H1 (cell line): Measurements from ENCODE around the gene SSX2IP. TPM values are rescaled to one million over a fixed set of nuclear protein-coding genes. Genes with fewer than 3 reads are reported as not detected.

Source experiments
- CTCF ChIA-PET: fragments of 300-600 bp; sonication (Branson Sonifier 250); formaldehyde crosslinking; loops from one replicate; lab custom pipeline; 2021; ENCODE audit not compliant: partially characterized antibody; lab: Charles Lee
- POLR2A ChIA-PET: fragments of 300-600 bp; sonication (Branson Sonifier 250); formaldehyde crosslinking; loops from one replicate; lab custom pipeline; 2021; ENCODE audit warnings: inconsistent platforms; ENCODE audit not compliant: partially characterized antibody; lab: Charles Lee
- DNase-seq, 2 experiments: peaks; one replicate each; pipeline versions ENCODE4 v3.0.0 to v3.0.0-alpha.2; 2010 to 2022; ENCODE audit warnings: low spot score in 2 of 2, low read depth in 1 of 2, mixed read lengths in 1 of 2
- FAIRE-seq: peaks from 2 replicates; lab custom pipeline; 2011; peaks lifted over from hg19 to GRCh38; lab: Jason Lieb, UNC
- H2AFZ ChIP-seq: 2 replicates; pipeline ENCODE4 v1.8.1; 2012; ENCODE audit warnings: low read length, inconsistent platforms
- H2AK5ac ChIP-seq: 2 replicates; pipeline ENCODE4 v1.6.1; 2013; ENCODE audit warnings: low read depth, low read length
- H2BK120ac ChIP-seq: replicated peaks from 2 replicates; pipeline ENCODE3; 2013; ENCODE audit warnings: low read depth, low read length, inconsistent platforms
- H2BK12ac ChIP-seq: 2 replicates; pipeline ENCODE4 v1.6.1; 2013; ENCODE audit warnings: low read depth, low read length
- H2BK15ac ChIP-seq: 2 replicates; pipeline ENCODE4 v1.6.1; 2013; ENCODE audit warnings: low read length
- H2BK20ac ChIP-seq: 2 replicates; pipeline ENCODE4 v1.6.1; 2013; ENCODE audit warnings: low read length
- H2BK5ac ChIP-seq: 2 replicates; pipeline ENCODE4 v1.6.1; 2013; ENCODE audit warnings: low read depth, low read length
- H3K14ac ChIP-seq: 2 replicates; pipeline ENCODE4 v1.6.1; 2013; ENCODE audit warnings: inconsistent platforms; ENCODE audit not compliant: insufficient read length
- H3K18ac ChIP-seq: 2 replicates; pipeline ENCODE4 v1.6.1; 2013; ENCODE audit warnings: low read length; ENCODE audit errors: extremely low read depth
- H3K23ac ChIP-seq: 2 replicates; pipeline ENCODE4 v1.6.1; 2013; ENCODE audit warnings: inconsistent platforms; ENCODE audit not compliant: insufficient read length
- H3K23me2 ChIP-seq: 2 replicates; pipeline ENCODE4 v1.6.1; 2013; ENCODE audit warnings: low read depth, low read length
- H3K27ac ChIP-seq: 2 replicates; pipeline ENCODE4 v1.6.1; 2011; ENCODE audit warnings: low read depth, low read length, inconsistent platforms
- H3K27me3 ChIP-seq, 4 experiments: replicated peaks in 1 of 4; 1 replicate in 1 of 4; 2 replicates in 3 of 4; pipeline versions ENCODE4 v1.6.1 to v1.8.1; 2011 to 2013; ENCODE audit warnings: low read length in 3 of 4, mild to moderate bottlenecking in 3 of 4, inconsistent platforms in 2 of 4, mixed read lengths in 2 of 4, moderate library complexity in 1 of 4; ENCODE audit not compliant: control insufficient read depth in 3 of 4, insufficient read depth in 3 of 4; ENCODE audit errors: extremely low read depth in 1 of 4
- H3K36me3 ChIP-seq, 4 experiments: 2 replicates each; pipeline versions ENCODE4 v1.6.1 to v1.8.1; 2011 to 2013; ENCODE audit warnings: mild to moderate bottlenecking in 4 of 4, low read length in 3 of 4, moderate library complexity in 2 of 4, control low read depth in 1 of 4, inconsistent platforms in 1 of 4; ENCODE audit not compliant: insufficient read depth in 4 of 4, control insufficient read depth in 2 of 4
- H3K4ac ChIP-seq: replicated peaks from 2 replicates; pipeline ENCODE3; 2013; ENCODE audit warnings: low read length, low read depth, mixed read lengths, inconsistent platforms; ENCODE audit not compliant: insufficient read length
- H3K4me1 ChIP-seq, 4 experiments: replicated peaks in 1 of 4; 1 replicate in 1 of 4; 2 replicates in 3 of 4; pipeline versions ENCODE4 v1.6.1 to v1.8.1; 2011 to 2013; ENCODE audit warnings: low read length in 3 of 4, inconsistent platforms in 2 of 4, mixed read lengths in 1 of 4; ENCODE audit not compliant: insufficient read depth in 4 of 4, control insufficient read depth in 3 of 4
- H3K4me2 ChIP-seq, 2 experiments: 2 replicates each; pipeline versions ENCODE4 v1.6.1 to v1.8.1; 2011 to 2013; ENCODE audit warnings: low read depth in 2 of 2, low read length in 2 of 2, control low read depth in 1 of 2, inconsistent platforms in 1 of 2, mild to moderate bottlenecking in 1 of 2; ENCODE audit not compliant: insufficient read depth in 1 of 2
- H3K4me3 ChIP-seq, 4 experiments: fragments of 200-600, 300-600 bp in 1 of 4; sonication (generic), shearing (Covaris generic), sonication (Bioruptor Twin) in 1 of 4; 2 replicates each; pipeline versions ENCODE4 v1.5.1 to v1.8.1; 2011 to 2016; ENCODE audit warnings: low read length in 4 of 4, low read depth in 3 of 4, control low read depth in 2 of 4, inconsistent platforms in 2 of 4, mild to moderate bottlenecking in 2 of 4, mixed read lengths in 1 of 4, moderate library complexity in 1 of 4; ENCODE audit not compliant: insufficient read depth in 2 of 4; ENCODE audit errors: extremely low read depth in 1 of 4
- H3K56ac ChIP-seq: replicated peaks from 2 replicates; pipeline ENCODE3; 2013; ENCODE audit warnings: low read depth, mild to moderate bottlenecking, mixed read lengths, low read length, inconsistent platforms; ENCODE audit not compliant: insufficient read length
- H3K79me1 ChIP-seq: 2 replicates; pipeline ENCODE4 v1.6.1; 2013; ENCODE audit warnings: low read depth, low read length, control low read depth
- H3K79me2 ChIP-seq, 2 experiments: 2 replicates each; pipeline versions ENCODE4 v1.6.1 to v1.8.1; 2012 to 2013; ENCODE audit warnings: low read length in 2 of 2, mild to moderate bottlenecking in 2 of 2, inconsistent platforms in 1 of 2; ENCODE audit not compliant: insufficient read depth in 2 of 2, control insufficient read depth in 1 of 2
- H3K9ac ChIP-seq, 4 experiments: replicated peaks in 1 of 4; 1 replicate in 1 of 4; 2 replicates in 3 of 4; pipeline versions ENCODE4 v1.6.1 to v1.8.1; 2011 to 2013; ENCODE audit warnings: low read depth in 3 of 4, low read length in 3 of 4, control low read depth in 2 of 4, mild to moderate bottlenecking in 2 of 4, moderate library complexity in 2 of 4, inconsistent platforms in 1 of 4; ENCODE audit errors: extremely low read depth in 1 of 4
- H3K9me3 ChIP-seq, 2 experiments: 2 replicates each; pipeline versions ENCODE4 v1.6.1 to v1.8.1; 2012 to 2013; ENCODE audit warnings: mild to moderate bottlenecking in 2 of 2, moderate library complexity in 2 of 2, control low read depth in 1 of 2, inconsistent platforms in 1 of 2, low read depth in 1 of 2, low read length in 1 of 2, mixed read lengths in 1 of 2; ENCODE audit not compliant: insufficient read depth in 2 of 2
- H4K20me1 ChIP-seq, 2 experiments: replicated peaks in 1 of 2; 2 replicates each; pipeline versions ENCODE3 to v1.8.1; 2011 to 2013; ENCODE audit warnings: inconsistent platforms in 2 of 2, low read length in 2 of 2, mild to moderate bottlenecking in 1 of 2; ENCODE audit not compliant: insufficient read depth in 2 of 2, control insufficient read depth in 1 of 2
- H4K5ac ChIP-seq: 2 replicates; pipeline ENCODE4 v1.6.1; 2013; ENCODE audit warnings: low read length, low read depth, mixed read lengths, inconsistent platforms; ENCODE audit not compliant: insufficient read length
- H4K8ac ChIP-seq: 2 replicates; pipeline ENCODE4 v1.8.0; 2013; ENCODE audit warnings: mild to moderate bottlenecking, moderate library complexity, low read length, inconsistent platforms; ENCODE audit not compliant: insufficient read depth; ENCODE audit errors: extremely low read depth
- H4K91ac ChIP-seq: replicated peaks from 2 replicates; pipeline ENCODE3; 2013; ENCODE audit warnings: low read length, mixed read lengths, inconsistent platforms; ENCODE audit not compliant: insufficient read length
- ASH2L ChIP-seq: fragments of 200-600, 300-600 bp; sonication (generic); IDR thresholded peaks from one replicate; pipeline ENCODE4 v1.7.1; 2017; ENCODE audit warnings: low read length
- ATF3 ChIP-seq: IDR thresholded peaks from 2 replicates; pipeline ENCODE4 v1.6.1; 2011; ENCODE audit warnings: low read depth, mild to moderate bottlenecking, low read length; ENCODE audit not compliant: insufficient read depth
- CBX5 ChIP-seq: fragments of 300-800, 300-1000 bp; sonication (generic); IDR thresholded peaks from 2 replicates; pipeline ENCODE4 v1.7.1; 2016; ENCODE audit warnings: antibody characterized with exemption, low read length, low read depth
- EZH2 ChIP-seq: fragments of 200-600 bp; sonication (generic); IDR thresholded peaks from 2 replicates; pipeline ENCODE4 v1.7.1; 2012; ENCODE audit warnings: low read depth, mild to moderate bottlenecking, moderate library complexity, low read length, inconsistent platforms; ENCODE audit not compliant: severe bottlenecking
- JUND ChIP-seq: IDR thresholded peaks from 2 replicates; pipeline ENCODE4 v1.6.1; 2011; ENCODE audit warnings: mild to moderate bottlenecking, improper control_type of control experiment, low read length
- MAFK ChIP-seq: IDR thresholded peaks from 2 replicates; pipeline ENCODE4 v1.6.1; 2012; ENCODE audit warnings: low read depth, mild to moderate bottlenecking, improper control_type of control experiment, low read length
- POLR2A ChIP-seq, 2 experiments: IDR thresholded peaks; 1 replicate in 1 of 2; 2 replicates in 1 of 2; pipeline ENCODE4 v1.6.1; 2011; ENCODE audit warnings: low read depth in 2 of 2, low read length in 2 of 2, mild to moderate bottlenecking in 2 of 2; ENCODE audit errors: control extremely low read depth in 1 of 2
- RFX5 ChIP-seq: IDR thresholded peaks from 2 replicates; pipeline ENCODE4 v1.6.1; 2011; ENCODE audit warnings: low read depth, low read length, improper control_type of control experiment, borderline replicate concordance
- RXRA ChIP-seq: IDR thresholded peaks from 2 replicates; pipeline ENCODE4 v1.6.1; 2011; ENCODE audit warnings: low read depth, mild to moderate bottlenecking, low read length, moderate library complexity; ENCODE audit not compliant: insufficient read depth
- SAP30 ChIP-seq: fragments of 300-600 bp; sonication (generic); IDR thresholded peaks from 2 replicates; pipeline ENCODE4 v1.7.1; 2012; ENCODE audit warnings: low read length, moderate library complexity, mild to moderate bottlenecking, inconsistent platforms; ENCODE audit not compliant: insufficient read depth, insufficient replicate concordance
- SIRT6 ChIP-seq: IDR thresholded peaks from one replicate; pipeline ENCODE4 v1.7.1; 2012; ENCODE audit warnings: low read length, inconsistent platforms
- SP4 ChIP-seq: IDR thresholded peaks from 2 replicates; pipeline ENCODE4 v1.6.1; 2012; ENCODE audit warnings: low read length, inconsistent platforms
- SUZ12 ChIP-seq: fragments of 200-600 bp; sonication (generic); IDR thresholded peaks from 2 replicates; pipeline ENCODE4 v1.6.1; 2012; ENCODE audit warnings: mild to moderate bottlenecking, inconsistent platforms, low read length, moderate library complexity, mixed read lengths
- WGBS, 2 experiments: shearing (Covaris generic) in 1 of 2; methylation state at CpG; one replicate each; pipeline versions ENCODE4 v1.1.6 to v1.1.7; 2013 to 2015; ENCODE audit warnings: low lambda C conversion rate in 2 of 2, mixed read lengths in 2 of 2, inconsistent platforms in 1 of 2, low coverage in 1 of 2, missing lambda C conversion rate in 1 of 2; ENCODE audit not compliant: insufficient replicate concordance in 2 of 2, insufficient coverage in 1 of 2, insufficient read length in 1 of 2; ENCODE audit errors: extremely low coverage in 1 of 2, missing lambda C conversion rate in 1 of 2; 5-methylcytosine and 5-hydroxymethylcytosine counted together
- polyA plus RNA-seq, 7 experiments: library from polyadenylated mRNA; depleted of rRNA in 3 of 7; stranded (reverse) in 5 of 7; unstranded in 2 of 7; fragments of >200 nt in 5 of 7; fragments of 200-250 nt in 2 of 7; gene quantifications; 1 replicate in 5 of 7; 2 replicates in 1 of 7; 4 replicates in 1 of 7; pipeline versions ENCODE4 v1.2.1 to v1.2.3, GENCODE V29; 2011 to 2013; ENCODE audit warnings: missing spikeins in 2 of 7, mixed read lengths in 2 of 7
- total RNA-seq: library from RNA; stranded (reverse); fragmentation: NEBNext Ultra II Directional; extraction: Animal tissue kit (Norgen Biotek cat#: 25700); gene quantifications from 2 replicates; pipeline ENCODE4 v1.2.1, GENCODE V29; 2021

The SSX2IP gene
- total and polyA plus RNA-seq, 2 of the 8 experiments (the other 6 are each of a cell fraction or from before 2014, with no cell fraction given): 4.0 to 31.3 TPM

- H4K91ac ChIP-seq: no peak overlapping the region
- peaks cover 13 to 17% of the 10 kb centered on the region in 2 experiments for H3K9me3 ChIP-seq
- H3K4ac ChIP-seq: no peak overlapping the region
- no peaks in the 10 kb centered on the region for H3K79me1 ChIP-seq
- no peaks in the 10 kb centered on the region for H3K27me3 ChIP-seq
- ChIA-PET CTCF (interaction anchor here (0.9 kb wide), 1 partner anchor 11 kb away, joined by 3 read pairs; no protein-coding TSS in a partner anchor), POLR2A (interaction anchor here (0.6 kb wide), 1 partner anchor 27 kb away, joined by 3 read pairs; no protein-coding TSS in a partner anchor)
- no peak overlapping the region for H4K5ac ChIP-seq
- H3K79me2 ChIP-seq: no peaks in the 10 kb centered on the region
- FAIRE-seq (no peak), DNase-seq (no peak)
- H3K4me2 ChIP-seq: no peak overlapping the region
- no peak overlapping the region for H2BK12ac ChIP-seq
- TF ChIP-seq SUZ12: no peak
- no peak for TF ChIP-seq ASH2L
- no peak for TF ChIP-seq RXRA
- TF ChIP-seq SP4: no peak
- no peak for TF ChIP-seq CBX5
- no peak for TF ChIP-seq RFX5
- no peak for TF ChIP-seq EZH2
- TF ChIP-seq SIRT6: no peak
- no peak for TF ChIP-seq SAP30
- TF ChIP-seq ATF3: no peak
- no peak for TF ChIP-seq POLR2A (IDR thresholded peaks at IDR 0.05; ENCODE audit: control extremely low read depth in 1 of 2, low read depth in 2 of 2, low read length in 2 of 2)
- no peak for TF ChIP-seq JUND
- TF ChIP-seq MAFK: no peak
- no peak overlapping the region for H3K4me3 ChIP-seq
- H3K23me2 ChIP-seq: no peaks in the 10 kb centered on the region; the same call in 1 of the 2 replicates
- no peaks in the 10 kb centered on the region for H4K20me1 ChIP-seq
- no peak overlapping the region for H2BK120ac ChIP-seq
- peaks cover 0 to 5% (median 0%) of the 10 kb centered on the region in 4 experiments; a peak in 1 of 8 replicates for H3K36me3 ChIP-seq
- no peak overlapping the region for H3K14ac ChIP-seq
- WGBS, 2 experiments: 90% methylated on average over 1 of the region's 1 CpG; no CpG with 5 or more reads in 1 of the 2 experiments
- H3K23ac ChIP-seq: no peak overlapping the region
- no peak overlapping the region for H2AK5ac ChIP-seq
- no peak overlapping the region for H3K56ac ChIP-seq
- no peak overlapping the region for H2BK5ac ChIP-seq
- H3K9ac ChIP-seq: no peak overlapping the region
- no peak overlapping the region for H2AFZ ChIP-seq
- H3K18ac ChIP-seq: no peak overlapping the region
- no peak overlapping the region for H2BK20ac ChIP-seq
- H4K8ac ChIP-seq: no peak overlapping the region
- H3K27ac ChIP-seq: no peak overlapping the region
- no peak overlapping the region for H2BK15ac ChIP-seq
- peaks cover 0 to 3% (median 0%) of the 10 kb centered on the region in 4 experiments; a peak in 2 of 7 replicates for H3K4me1 ChIP-seq
These were observed 74.5 kb downstream of the SSX2IP start for GRCh38 chr1:84615790-84616189.
